Measurements from ENCODE around the gene TOX2.
A peak's percentile ranks its signal among the peaks of the same experiment; 100 is the strongest.
"Not testable (repeated sequence)": the region's sequence is repeated elsewhere in the genome, so short reads cannot be mapped to it uniquely, and the experiment has no call there.

TOX2 gene

GRCh38 chr20:44035924-44036323 lies 121.3 kb downstream of the TOX2 start:
- no peak for DNase-seq

DNA sequence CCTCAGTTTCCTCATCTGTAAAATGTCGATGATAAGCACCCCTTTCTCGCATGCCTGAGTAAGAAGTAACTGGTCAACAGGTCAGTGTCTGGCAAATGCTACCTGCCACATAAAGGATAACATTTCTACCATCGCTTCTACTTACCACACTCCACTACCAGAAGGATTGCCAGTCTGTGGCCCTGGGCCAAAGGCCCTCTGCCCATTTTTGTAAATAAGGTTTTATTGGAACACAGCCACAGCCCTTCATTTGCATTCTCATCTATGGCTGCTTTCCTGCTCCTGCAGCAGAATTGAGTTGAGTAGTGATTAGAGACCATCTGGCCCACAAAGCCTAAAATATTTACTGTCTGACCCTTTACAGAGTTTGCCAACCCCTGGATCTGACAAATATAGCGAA lies 121.8 kb downstream of the TOX2 start:
- DNase-seq: no peak

DNA sequence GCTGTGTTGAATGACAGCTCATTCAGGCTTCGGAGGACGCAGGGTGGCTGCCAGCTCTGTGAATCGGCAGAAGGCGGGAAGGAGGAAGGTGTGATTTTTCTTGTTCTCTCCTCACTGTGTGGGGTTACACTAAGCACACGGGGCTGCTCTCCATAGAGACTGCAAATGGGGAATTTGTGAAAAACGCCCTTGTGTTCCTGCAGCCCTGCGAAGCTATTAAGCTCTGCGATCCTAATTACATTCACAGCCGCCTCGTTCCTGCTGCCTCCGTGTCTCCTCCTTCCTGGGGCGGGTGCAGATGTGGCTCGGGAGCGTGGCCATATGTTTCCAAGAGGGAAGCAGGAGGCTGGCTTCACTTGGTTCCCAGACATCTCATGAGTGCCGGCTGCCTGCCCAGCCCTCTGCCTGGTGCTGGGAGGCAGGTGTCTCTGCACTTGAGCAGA lies 124.0 kb downstream of the TOX2 start:
- no peak for DNase-seq

- no peak for DNase-seq
Observed at GRCh38 chr20:44039147-44039546, 124.5 kb downstream of the TOX2 start.

DNA sequence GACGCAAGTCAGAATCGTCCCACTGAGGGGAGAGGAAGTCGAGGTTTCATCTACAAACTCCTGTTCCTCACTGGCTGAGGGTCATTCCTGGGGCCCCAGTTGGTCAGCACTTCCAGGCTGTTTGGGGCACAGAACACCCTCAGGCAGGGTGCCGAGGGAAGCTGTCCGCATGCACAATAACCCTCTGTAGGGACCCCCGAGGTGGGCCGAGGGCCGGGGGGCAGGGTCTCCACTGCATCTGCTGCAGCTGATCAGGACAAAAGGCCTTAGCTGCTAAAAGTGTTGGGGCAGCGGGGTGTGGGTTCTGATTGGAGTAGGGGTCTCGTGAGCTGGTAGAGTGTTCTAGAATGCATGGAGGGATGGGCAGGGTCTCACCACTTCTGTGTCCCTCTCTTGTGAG lies 125.1 kb downstream of the TOX2 start:
- no peak for DNase-seq

DNA sequence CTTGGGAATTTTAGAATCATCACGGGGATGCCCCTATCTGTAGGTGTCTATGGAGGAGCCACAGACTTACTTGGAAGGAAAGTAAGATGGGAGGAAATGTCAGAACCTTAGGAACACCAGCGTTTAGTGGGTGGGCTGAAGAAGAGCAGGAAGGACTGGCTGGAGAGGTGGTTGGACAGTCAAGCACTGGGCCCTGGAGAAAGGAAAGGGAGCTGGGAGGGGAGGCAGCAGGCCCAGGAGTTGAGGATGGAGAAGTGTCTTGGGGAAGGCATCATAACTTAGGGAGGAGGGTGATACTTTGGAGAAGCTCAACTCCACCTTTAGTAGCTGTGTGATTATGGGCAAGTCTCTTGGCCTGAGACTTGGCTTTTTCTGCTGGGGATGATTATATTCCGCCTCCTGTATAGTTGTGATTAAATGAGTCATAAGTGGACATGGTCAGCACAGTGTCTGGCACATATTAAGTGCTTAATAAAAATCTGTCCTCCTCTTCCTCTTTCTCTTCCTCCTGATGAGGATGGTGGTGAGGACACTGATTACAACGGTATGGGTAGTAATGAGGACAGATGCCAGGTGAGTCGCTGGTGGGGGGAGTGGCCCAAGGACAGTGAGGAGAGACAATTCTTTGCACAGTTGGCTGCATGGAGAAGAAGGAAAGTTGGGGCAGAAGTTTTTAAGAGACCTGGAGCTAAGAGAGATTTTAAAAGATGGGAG lies 125.7 kb downstream of the TOX2 start:
- no peak for DNase-seq

- no peak for DNase-seq
Observed at GRCh38 chr20:44041001-44041400, 126.3 kb downstream of the TOX2 start.

DNA sequence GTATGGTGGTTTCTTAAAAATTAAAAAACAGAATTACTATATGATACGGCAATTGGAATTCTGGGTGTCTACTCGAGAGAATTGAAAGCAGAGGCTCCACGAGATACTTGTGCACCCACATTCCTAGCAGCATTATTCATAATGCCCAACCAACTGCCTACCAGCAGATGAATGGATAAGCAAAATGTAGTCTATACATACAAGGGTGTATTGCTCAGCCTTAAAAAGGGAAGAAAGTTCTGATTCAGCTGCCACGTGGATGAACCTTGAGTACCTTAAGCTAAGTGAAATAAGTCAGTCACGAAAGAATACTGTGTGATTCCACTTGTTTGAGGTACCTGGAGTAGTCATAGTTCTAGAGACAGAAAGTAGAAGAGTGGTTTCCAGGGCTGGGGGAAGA lies 130.1 kb downstream of the TOX2 start:
- not testable (repeated sequence) for DNase-seq

DNA sequence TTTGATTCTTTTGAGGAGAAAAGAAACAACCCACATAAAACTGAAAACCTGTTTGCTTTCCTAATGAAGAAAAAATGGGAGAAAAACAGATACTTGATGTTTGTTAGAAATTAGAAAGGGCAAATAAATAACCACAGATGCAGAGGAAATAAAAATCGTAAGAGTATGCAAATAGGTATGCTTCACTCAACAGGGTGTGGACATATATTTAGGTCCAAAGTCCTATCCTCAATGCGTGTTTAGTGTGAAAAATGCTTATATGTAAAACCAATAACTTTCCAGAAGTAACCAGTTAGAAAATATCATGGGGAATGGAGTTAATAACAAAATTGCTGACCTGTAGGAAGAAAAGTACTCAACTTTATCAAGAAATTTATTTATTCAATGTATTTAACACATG lies 135.7 kb downstream of the TOX2 start:
- DNase-seq: no peak

DNA sequence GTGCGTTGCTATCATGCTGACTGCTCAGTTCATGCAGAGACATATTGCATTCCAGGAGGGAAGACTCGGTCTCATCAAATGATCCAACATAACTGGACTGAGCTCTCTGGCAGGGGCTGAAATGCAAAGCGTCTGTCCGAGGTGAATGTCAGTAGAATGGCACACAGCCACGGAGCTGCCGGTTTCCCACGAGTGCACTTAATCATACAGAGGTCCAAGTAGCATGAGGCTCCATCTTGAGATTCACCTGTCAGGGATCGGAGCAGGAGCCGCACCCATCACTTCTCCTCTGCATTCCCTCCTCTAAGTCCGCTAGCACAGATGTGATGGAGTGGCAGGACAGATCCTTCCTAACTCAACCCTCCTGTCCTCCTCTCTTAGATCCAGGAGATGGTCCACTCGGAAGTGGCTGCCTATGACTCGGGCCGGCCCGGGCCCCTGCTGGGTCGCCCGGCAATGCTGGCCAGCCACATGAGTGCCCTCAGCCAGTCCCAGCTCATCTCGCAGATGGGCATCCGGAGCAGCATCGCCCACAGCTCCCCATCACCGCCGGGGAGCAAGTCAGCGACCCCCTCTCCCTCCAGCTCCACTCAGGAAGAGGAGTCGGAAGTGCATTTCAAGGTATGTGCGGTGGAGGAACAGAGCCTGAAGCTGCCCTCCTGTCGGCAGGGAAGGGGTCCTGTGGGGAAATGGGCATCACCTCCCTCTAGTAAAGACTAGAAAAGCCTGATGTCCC lies 136.4 kb downstream of the TOX2 start:
- no peak for DNase-seq

DNA sequence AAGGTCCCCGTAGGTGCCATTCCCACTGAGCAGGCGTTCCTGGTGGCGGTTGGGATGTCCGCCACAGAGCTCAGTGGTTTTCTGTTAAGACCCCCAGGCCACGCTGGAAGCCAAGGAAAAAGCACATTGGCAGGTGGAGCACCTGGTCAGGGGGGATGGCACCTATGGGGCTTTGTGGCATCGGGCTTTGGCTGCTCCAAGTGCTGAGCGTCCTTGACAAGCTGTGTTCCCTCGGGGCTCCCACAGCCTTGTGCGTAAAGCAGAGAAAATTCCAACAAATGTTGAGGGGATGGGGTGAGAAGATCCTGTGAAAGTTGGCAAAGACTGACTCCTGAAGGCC lies 137.0 kb downstream of the TOX2 start:
- no peak for DNase-seq

DNA sequence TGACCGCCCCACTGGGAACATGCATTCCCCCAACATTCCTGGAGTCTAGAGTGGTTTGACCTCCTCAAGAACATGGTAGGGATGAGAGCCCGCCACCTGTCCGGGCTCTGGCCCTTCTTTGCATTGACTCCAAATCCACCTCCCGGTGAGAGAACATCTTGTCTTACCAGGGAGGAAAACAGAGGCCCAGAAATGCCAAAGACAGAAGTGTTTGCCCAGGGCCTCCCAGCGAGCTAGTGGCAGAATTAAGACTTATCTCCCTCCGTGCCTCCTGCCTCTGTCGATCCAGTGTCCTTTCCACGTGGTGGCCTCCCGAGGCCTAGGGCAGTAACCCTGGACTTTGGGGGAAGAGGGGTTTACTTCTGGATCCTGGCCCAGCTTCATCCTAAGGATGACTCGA lies 137.5 kb downstream of the TOX2 start:
- no peak for DNase-seq

DNA sequence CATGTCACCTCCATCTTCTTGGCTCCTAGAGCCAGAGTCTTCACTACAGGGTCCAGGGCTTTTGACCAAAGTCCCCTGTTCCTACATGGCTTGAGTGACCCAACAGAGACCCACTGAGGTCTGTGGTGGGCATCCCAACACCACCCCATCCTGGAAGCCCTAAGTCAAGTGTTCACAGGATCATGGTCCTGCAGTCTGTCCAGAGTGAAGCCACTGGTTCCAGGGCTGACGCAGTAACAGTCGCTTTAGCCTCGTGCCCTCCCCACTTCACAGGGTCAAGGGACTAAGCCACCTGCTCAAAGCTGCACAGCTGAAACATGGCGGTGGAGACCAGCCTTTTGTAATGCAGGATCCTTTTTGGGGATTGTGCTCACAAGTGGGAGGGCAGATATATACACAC lies 138.4 kb downstream of the TOX2 start:
- no peak for DNase-seq

DNA sequence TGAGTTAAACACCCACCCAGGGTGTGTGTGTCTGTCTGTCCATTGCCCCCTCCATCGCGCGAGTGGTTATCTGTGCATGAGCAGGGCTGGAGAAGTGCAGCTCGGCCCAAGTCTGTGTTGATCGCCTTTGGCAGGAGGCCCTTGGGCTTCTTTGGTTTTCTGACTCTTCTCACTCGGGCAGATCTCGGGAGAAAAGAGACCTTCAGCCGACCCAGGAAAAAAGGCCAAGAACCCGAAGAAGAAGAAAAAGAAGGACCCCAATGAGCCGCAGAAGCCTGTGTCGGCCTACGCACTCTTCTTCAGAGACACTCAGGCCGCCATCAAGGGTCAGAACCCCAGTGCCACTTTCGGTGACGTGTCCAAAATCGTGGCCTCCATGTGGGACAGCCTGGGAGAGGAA lies 139.5 kb downstream of the TOX2 start:
- DNase-seq: no peak

- DNase-seq: no peak
Observed at GRCh38 chr20:44054849-44055248, 140.2 kb downstream of the TOX2 start.

DNA sequence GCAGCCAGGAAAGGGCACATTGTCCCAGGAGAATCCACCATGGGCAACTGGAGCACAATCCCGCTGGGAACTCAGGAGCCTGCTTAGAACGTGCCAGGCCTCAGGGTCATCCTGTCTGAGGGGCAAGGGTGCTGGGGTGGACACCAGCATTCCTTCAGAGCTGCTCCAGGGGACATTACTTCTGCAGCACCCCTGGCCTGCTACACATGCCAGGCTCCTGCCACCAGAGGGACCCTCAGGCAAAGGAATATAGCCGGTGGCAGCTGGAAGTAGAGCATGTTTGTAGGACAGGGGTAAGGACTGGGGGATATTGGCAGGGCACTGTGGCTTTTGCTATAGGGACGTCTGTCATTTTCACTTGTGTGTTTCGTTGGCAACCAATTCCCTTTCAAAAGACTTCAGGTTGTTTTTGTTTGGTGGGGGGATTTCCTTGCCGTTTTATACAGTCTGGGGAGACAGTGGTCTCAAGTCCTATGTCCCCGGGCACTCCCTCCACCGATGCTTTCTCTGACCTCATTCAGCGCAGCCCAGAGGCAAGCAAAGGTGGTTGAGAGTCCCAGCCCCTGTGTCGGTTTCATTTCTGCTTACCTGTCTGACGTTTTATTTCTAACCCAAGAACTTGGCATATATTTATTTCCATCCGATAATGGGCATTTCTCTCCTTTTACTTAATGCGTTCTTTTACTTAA lies 141.5 kb downstream of the TOX2 start:
- peak; percentile 41 to 48 for DNase-seq

DNA sequence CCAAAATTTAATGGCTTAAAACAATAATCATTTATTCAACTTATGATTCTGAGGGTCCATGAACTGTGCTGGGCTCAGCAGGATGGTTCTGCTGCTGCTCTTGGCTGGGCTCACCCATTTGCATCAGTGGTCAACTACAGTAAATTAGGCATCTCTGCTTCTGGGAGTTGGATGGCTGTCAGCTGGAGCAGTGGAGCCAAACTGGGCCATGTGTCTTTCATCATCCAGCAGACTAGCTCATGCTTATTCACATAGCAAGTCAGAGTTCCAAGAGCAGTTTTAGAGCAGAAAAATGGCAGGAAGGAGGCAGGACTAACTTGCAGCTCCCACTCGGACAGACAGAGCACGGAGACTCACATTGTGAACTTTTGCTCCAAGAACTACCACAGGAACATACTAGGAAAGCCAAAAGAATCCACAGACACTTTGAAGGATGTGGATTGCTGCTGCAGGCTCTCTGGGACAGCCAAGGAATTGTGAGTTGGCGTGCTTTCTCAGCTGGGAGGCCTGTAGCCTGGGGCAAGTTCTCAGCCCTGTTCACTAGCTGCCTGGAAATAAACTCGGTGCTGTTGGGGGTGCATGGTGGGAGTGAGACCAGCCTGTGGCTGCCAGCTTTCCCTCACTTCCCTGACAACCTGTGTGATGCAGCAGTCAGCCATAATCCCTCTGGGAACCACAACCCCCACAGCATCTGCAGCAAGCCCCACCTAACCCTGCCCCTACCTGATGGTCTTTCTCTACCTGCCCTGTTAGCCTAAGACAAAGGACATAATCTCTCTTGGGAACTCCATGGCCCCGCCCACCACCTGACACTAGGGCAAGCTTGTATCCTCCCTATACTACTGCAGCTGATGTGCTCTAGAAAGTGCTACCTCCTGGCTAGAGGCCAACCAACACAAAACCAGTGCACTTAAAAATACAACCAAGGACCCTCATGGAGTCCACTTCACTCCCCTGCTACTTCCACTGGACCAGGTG lies 143.3 kb downstream of the TOX2 start:
- DNase-seq: no peak

DNA sequence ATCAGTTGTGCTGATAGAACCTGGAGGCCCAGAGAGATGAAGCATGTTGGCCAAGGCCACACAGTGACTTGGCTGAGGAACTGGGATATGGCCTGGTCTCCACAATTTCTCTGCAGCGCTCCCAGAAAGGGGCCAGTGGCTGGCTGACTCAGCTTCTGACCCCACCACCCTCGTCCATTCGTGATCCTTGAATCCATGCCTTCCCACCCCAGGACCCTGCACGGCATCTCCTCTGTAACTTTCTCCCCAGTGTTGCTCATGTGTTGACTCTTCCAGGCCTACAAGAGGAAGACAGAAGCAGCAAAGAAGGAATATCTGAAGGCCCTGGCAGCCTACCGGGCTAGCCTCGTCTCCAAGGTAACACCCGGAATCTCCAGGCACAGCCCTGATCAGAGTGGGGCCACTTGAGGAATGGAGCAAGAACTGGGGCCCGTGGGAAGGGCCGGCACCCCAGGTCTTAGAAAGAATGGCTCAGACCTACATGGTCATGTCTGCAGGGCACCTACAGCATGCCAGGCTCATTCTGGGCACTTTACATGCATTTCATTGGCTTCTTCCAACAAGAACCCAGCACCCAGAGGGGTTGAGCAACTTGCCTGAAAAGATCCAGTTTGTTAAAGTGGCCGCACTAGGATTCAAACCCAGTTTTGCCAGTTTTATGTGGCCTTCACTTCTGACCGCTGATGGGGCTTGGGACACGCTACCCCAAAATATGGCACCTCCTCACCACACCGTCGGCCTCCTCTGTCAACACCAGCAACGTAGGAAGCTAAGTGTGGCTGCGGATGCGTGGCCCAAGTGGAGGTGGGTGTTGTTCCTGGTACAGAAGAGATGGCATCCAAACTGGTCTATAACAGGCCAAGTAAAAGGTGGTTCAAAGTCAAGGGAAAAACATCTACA lies 150.1 kb downstream of the TOX2 start:
- no peak for DNase-seq

- no peak for DNase-seq
Observed at GRCh38 chr20:44065401-44066340, 151.0 kb downstream of the TOX2 start.

Measured in activated CD4-positive, alpha-beta T cell treated with anti-CD3 and anti-CD28 coated beads, Interleukin-2, amount 50 U/mL, for 48 hours (primary cell).